GM10248 (cell line): Measurements from ENCODE around the gene LGALS3BP.

Experiments used
- CTCF ChIA-PET: fragments of 300-600 bp; sonication (Branson Sonifier 250); formaldehyde crosslinking; extraction: SDS; loops from one replicate; lab custom pipeline; 2021; ENCODE audit warnings: antibody characterized with exemption; lab: Yijun Ruan, JAX
- POLR2A ChIA-PET: fragments of 350-650 bp; sonication (Branson Sonifier 250); formaldehyde crosslinking; extraction: SDS; loops from one replicate; lab custom pipeline; 2020; ENCODE audit warnings: antibody characterized with exemption; lab: Yijun Ruan, JAX
- DNase-seq: peaks from one replicate; pipeline ENCODE4 v3.0.0; 2012; ENCODE audit errors: extremely low spot score
- CTCF ChIP-seq: IDR thresholded peaks from 2 replicates; pipeline ENCODE4 v1.5.1; 2012; ENCODE audit warnings: mild to moderate bottlenecking, low read depth; ENCODE audit errors: extremely low read depth, missing control alignments, control extremely low read depth

LGALS3BP gene

GRCh38 chr17:78979780-78980623 is at the start of gene LGALS3BP:
Gene LGALS3BP (minus strand): TSS chr17:78979923. CDS start chr17:78977191, 2,732 bp downstream.
- no peak for DNase-seq
- TF ChIP-seq CTCF = no peak
- ChIA-PET POLR2A (no interaction called here), CTCF (interaction anchor here (1.6 to 3.2 kb wide), 2 partner anchors 9 to 412 kb away, joined by 5 to 20 read pairs; no protein-coding TSS in a partner anchor)

GRCh38 chr17:79028496-79029326 is 49.0 kb upstream of the LGALS3BP start:
- CTCF ChIA-PET = interaction anchor here (0.9 to 2.8 kb wide), 2 partner anchors 13 to 17 kb away, joined by 3 to 7 read pairs; no protein-coding TSS in a partner anchor

GRCh38 chr17:79027925-79028491 is 48.3 kb upstream of the LGALS3BP start:
- POLR2A ChIA-PET = no interaction called here
- DNase-seq = no peak
- no peak for TF ChIP-seq CTCF
- CTCF ChIA-PET = interaction anchor here (0.9 kb wide), 1 partner anchor 12 kb away, joined by 3 read pairs; no protein-coding TSS in a partner anchor

More at GRCh38 chr17:79028496-79029326, 49.0 kb upstream of the LGALS3BP start:
- POLR2A ChIA-PET = no interaction called here
- no peak for DNase-seq
- TF ChIP-seq CTCF = no peak

- DNase-seq = no peak
- CTCF ChIA-PET = no interaction called here
- POLR2A ChIA-PET = no interaction called here
- no peak for TF ChIP-seq CTCF
Measured at GRCh38 chr17:79027274-79027924, 47.7 kb upstream of the LGALS3BP start.

GRCh38 chr17:79026376-79027273 is 46.9 kb upstream of the LGALS3BP start:
- CTCF ChIA-PET = interaction anchor here (1.7 kb wide), 1 partner anchor 19 kb away, joined by 7 read pairs; no protein-coding TSS in a partner anchor
- POLR2A ChIA-PET = interaction anchor here (0.7 kb wide), 1 partner anchor 849 kb away, joined by 4 read pairs; no protein-coding TSS in a partner anchor

More at GRCh38 chr17:79026376-79027273, 46.9 kb upstream of the LGALS3BP start:
- no peak for DNase-seq
- TF ChIP-seq CTCF = no peak
